HCT116 (cell line): Measurements from ENCODE around the gene FER. TPM values are rescaled to one million over a fixed set of nuclear protein-coding genes. Genes with fewer than 3 reads are reported as not detected.

Experiments
- ATAC-seq: fragments of 200-7000 bp; cut with Tn5 transposase; 2 replicates; pipeline ENCODE4 v1.9.1; 2020; ENCODE audit warnings: mild to moderate bottlenecking, moderate library complexity
- BruUV-seq: library from RNA; stranded (reverse); fragments of 400-500 nt; replicated peaks from 2 replicates; lab custom pipeline; 2021; lab: Mats Ljungman, UMichigan
- CTCF ChIA-PET: fragments of 300-600 bp; sonication (Branson Sonifier 250); formaldehyde crosslinking; loops from one replicate; lab custom pipeline; 2021; ENCODE audit warnings: antibody characterized with exemption; lab: Charles Lee
- POLR2A ChIA-PET: fragments of 300-600, 350-600 bp; sonication (Branson Sonifier 250); formaldehyde crosslinking; loops from one replicate; lab custom pipeline; 2021; ENCODE audit warnings: antibody characterized with exemption; lab: Charles Lee
- RAD21 ChIA-PET, 2 experiments: fragments of 300-600 bp; sonication (Branson Sonifier 250); formaldehyde crosslinking; loops; one replicate each; lab custom pipeline; 2023; ENCODE audit warnings: low total read pairs in 2 of 2; ENCODE audit not compliant: uncharacterized antibody in 2 of 2, unreplicated experiment in 2 of 2, low non-redundant PET in 1 of 2; lab: Charles Lee
- DNase-seq: peaks from one replicate; pipeline ENCODE4 v3.0.0-alpha.2; 2010; ENCODE audit warnings: low read depth, low spot score
- H2AFZ ChIP-seq: fragments of 200-600 bp; shearing (Covaris generic), sonication (generic); 2 replicates; pipeline ENCODE4 v1.6.1; 2017; ENCODE audit warnings: low read depth, mixed run types, mixed read lengths, antibody characterized with exemption, low read length; ENCODE audit not compliant: poor library complexity, severe bottlenecking
- H3K27ac ChIP-seq: 2 replicates; pipeline ENCODE4 v1.5.1; 2012; ENCODE audit warnings: low read depth, low read length
- H3K27me3 ChIP-seq: fragments of 200-600 bp; sonication (generic); 2 replicates; pipeline ENCODE4 v1.6.1; 2016; ENCODE audit warnings: mixed run types, low read length, mixed read lengths; ENCODE audit not compliant: insufficient read depth
- H3K36me3 ChIP-seq, 2 experiments: fragments of 200-500 bp in 1 of 2; fragments of 200-600 bp in 1 of 2; sonication (Bioruptor generic) in 1 of 2; sonication (generic) in 1 of 2; 2 replicates each; pipeline versions ENCODE4 v1.5.1 to v1.6.1; 2014 to 2016; ENCODE audit warnings: low read length in 2 of 2, inconsistent platforms in 1 of 2, mixed read lengths in 1 of 2, mixed run types in 1 of 2; ENCODE audit not compliant: insufficient read depth in 2 of 2, control insufficient read depth in 1 of 2
- H3K4me1 ChIP-seq, 2 experiments: fragments of 200-600 bp in 1 of 2; sonication (generic) in 1 of 2; 2 replicates each; pipeline versions ENCODE4 v1.5.1 to v1.6.1; 2012 to 2017; ENCODE audit warnings: low read length in 2 of 2, inconsistent platforms in 1 of 2, mild to moderate bottlenecking in 1 of 2, mixed read lengths in 1 of 2, mixed run types in 1 of 2, moderate library complexity in 1 of 2; ENCODE audit not compliant: insufficient read depth in 2 of 2, control insufficient read depth in 1 of 2
- H3K4me2 ChIP-seq: fragments of 200-600 bp; sonication (generic); 2 replicates; pipeline ENCODE4 v1.6.1; 2017; ENCODE audit warnings: mixed run types, low read length, mixed read lengths
- H3K4me3 ChIP-seq, 2 experiments: fragments of 200-600 bp in 1 of 2; sonication (generic) in 1 of 2; replicated peaks in 1 of 2; 2 replicates each; pipeline ENCODE4 v1.5.1; 2011 to 2016; ENCODE audit warnings: low read length in 2 of 2, control low read depth in 1 of 2, low read depth in 1 of 2, mild to moderate bottlenecking in 1 of 2, mixed read lengths in 1 of 2, mixed run types in 1 of 2
- H3K79me2 ChIP-seq: fragments of 200-600 bp; sonication (generic); 2 replicates; pipeline ENCODE4 v1.6.1; 2017; ENCODE audit warnings: mild to moderate bottlenecking, mixed run types, low read length, moderate library complexity, mixed read lengths; ENCODE audit not compliant: insufficient read depth
- H3K9ac ChIP-seq: fragments of 200-600 bp; sonication (generic); 2 replicates; pipeline ENCODE4 v1.6.1; 2016; ENCODE audit warnings: low read length, mixed read lengths
- H3K9me2 ChIP-seq: fragments of 200-600 bp; sonication (generic), shearing (Covaris generic); 2 replicates; pipeline ENCODE4 v1.6.1; 2017; ENCODE audit warnings: mixed run types, mild to moderate bottlenecking, moderate library complexity; ENCODE audit not compliant: insufficient read depth
- H3K9me3 ChIP-seq, 2 experiments: fragments of 200-500 bp in 1 of 2; fragments of 200-600 bp in 1 of 2; sonication (Bioruptor generic) in 1 of 2; sonication (generic) in 1 of 2; 2 replicates each; pipeline ENCODE4 v1.6.1; 2014 to 2017; ENCODE audit warnings: low read length in 2 of 2, mixed read lengths in 2 of 2, inconsistent platforms in 1 of 2, low read depth in 1 of 2, mild to moderate bottlenecking in 1 of 2, mixed run types in 1 of 2, moderate library complexity in 1 of 2; ENCODE audit not compliant: control insufficient read depth in 1 of 2, insufficient read depth in 1 of 2
- H4K20me1 ChIP-seq: fragments of 200-600 bp; sonication (generic), shearing (Covaris generic); 2 replicates; pipeline ENCODE4 v1.6.1; 2017; ENCODE audit warnings: mixed run types, mild to moderate bottlenecking, moderate library complexity; ENCODE audit not compliant: insufficient read depth
- ATF3 ChIP-seq: IDR thresholded peaks from 2 replicates; pipeline ENCODE4 v1.6.1; 2012
- CEBPB ChIP-seq: IDR thresholded peaks from 2 replicates; pipeline ENCODE4 v1.6.1; 2012; ENCODE audit warnings: low read depth
- CTCF ChIP-seq, 3 experiments: fragments of 200-600 bp in 1 of 3; sonication (generic) in 1 of 3; IDR thresholded peaks in 2 of 3; conservative IDR thresholded peaks in 1 of 3; 2 replicates each; pipeline ENCODE4 v1.5.1; 2012 to 2017; ENCODE audit warnings: low read depth in 2 of 3, low read length in 2 of 3, antibody characterized with exemption in 1 of 3, borderline replicate concordance in 1 of 3, control low read depth in 1 of 3, mild to moderate bottlenecking in 1 of 3, mixed read lengths in 1 of 3, mixed run types in 1 of 3, moderate library complexity in 1 of 3; ENCODE audit not compliant: insufficient read depth in 1 of 3
- EZH2phosphoT487 ChIP-seq: fragments of 200-600 bp; IDR thresholded peaks from 2 replicates; pipeline ENCODE4 v1.6.1; 2018; ENCODE audit warnings: antibody characterized with exemption, borderline replicate concordance
- FOSL1 ChIP-seq: IDR thresholded peaks from 2 replicates; pipeline ENCODE4 v1.6.1; 2012; ENCODE audit warnings: low read depth
- RAD21 ChIP-seq: IDR thresholded peaks from 2 replicates; pipeline ENCODE4 v1.6.1; 2012; ENCODE audit warnings: low read depth, mild to moderate bottlenecking
- SP1 ChIP-seq: IDR thresholded peaks from 2 replicates; pipeline ENCODE4 v1.6.1; 2012; ENCODE audit warnings: low read depth
- SRF ChIP-seq: IDR thresholded peaks from 2 replicates; pipeline ENCODE4 v1.6.1; 2012; ENCODE audit warnings: low read depth
- TCF7L2 ChIP-seq: IDR thresholded peaks from 2 replicates; pipeline ENCODE4 v1.7.0; 2011; ENCODE audit warnings: borderline replicate concordance, inconsistent platforms; ENCODE audit not compliant: insufficient read depth, insufficient read length; ENCODE audit errors: extremely low read depth
- ZBTB33 ChIP-seq: IDR thresholded peaks from 2 replicates; pipeline ENCODE4 v1.6.1; 2011; ENCODE audit warnings: mild to moderate bottlenecking, low read length, moderate library complexity; ENCODE audit not compliant: insufficient replicate concordance; ENCODE audit errors: extremely low read depth
- ZFX ChIP-seq: fragments of 450-650 bp; IDR thresholded peaks from 2 replicates; pipeline ENCODE4 v1.6.1; 2017
- intact Hi-C: fragments of 100-400 bp; cut with micrococcal nuclease; formaldehyde crosslinking; loops from 2 replicates; pipeline ENCODE4 v1.10.0; 2022
- total RNA-seq: library from RNA; stranded (reverse); gene quantifications from one replicate; pipeline ENCODE4 v1.2.1, GENCODE V29; 2021; ENCODE audit not compliant: unreplicated experiment

FER gene
- total RNA-seq, 1 experiment from 2014 or later: 32.0 TPM

- no TSS peak for BruUV-seq
- Histone ChIP-seq H4K20me1 (no peaks in the 10 kb centered on the region), H3K4me2 (no peak overlapping the region), H3K4me1 (no peaks in the 10 kb centered on the region), H3K9ac (no peak overlapping the region), H3K27me3 (no peaks in the 10 kb centered on the region), H3K36me3 (no peaks in the 10 kb centered on the region), H3K79me2 (no peaks in the 10 kb centered on the region), H3K4me3 (no peak overlapping the region), H3K9me2 (no peaks in the 10 kb centered on the region), H3K9me3 (no peaks in the 10 kb centered on the region)
- DNase-seq: no peak
- ChIA-PET POLR2A (no interaction called here), CTCF (no interaction called here), RAD21 (no interaction called here)
- intact Hi-C loops: no loop called here
- ATAC-seq: no peak
- TF ChIP-seq EZH2phosphoT487 (no peak), SRF (no peak), TCF7L2 (no peak), CTCF (IDR thresholded peaks at IDR 0.05 in 2 of 3, conservative IDR thresholded peaks at IDR 0.05 in 1 of 3; ENCODE audit: borderline replicate concordance in 1 of 3, insufficient read depth in 1 of 3, low read depth in 2 of 3, low read length in 2 of 3) (no peak), SP1 (no peak), ZFX (no peak), FOSL1 (no peak), RAD21 (no peak), ATF3 (no peak), CEBPB (no peak), ZBTB33 (no peak)
- TF ChIP-seq, all 23 proteins: peak for 0
- Histone ChIP-seq H2AFZ (no peak overlapping the region), H3K27ac (no peak overlapping the region)
Observed at GRCh38 chr5:109218818-109219217, 471.1 kb downstream of the FER start.
